Caco-2 (cell line): ENCODE data around the gene PRIM1. TPM values are rescaled to one million over a fixed set of nuclear protein-coding genes. Genes with fewer than 3 reads are reported as not detected.
A peak's percentile ranks its signal among the peaks of the same experiment; 100 is the strongest.
"Not testable (repeated sequence)": the region's sequence is repeated elsewhere in the genome, so short reads cannot be mapped to it uniquely, and the experiment has no call there.

ENCODE experiments used
- BruUV-seq: library from RNA; stranded (reverse); fragments of 400-500 nt; replicated peaks from 2 replicates; lab custom pipeline; 2021; lab: Mats Ljungman, UMichigan
- CTCF ChIA-PET: fragments of 300-600 bp; sonication (Branson Sonifier 250); formaldehyde crosslinking; loops from one replicate; lab custom pipeline; 2022; ENCODE audit warnings: antibody characterized with exemption; lab: Charles Lee
- POLR2A ChIA-PET: fragments of 300-600 bp; sonication (Branson Sonifier 250); formaldehyde crosslinking; loops from one replicate; lab custom pipeline; 2022; ENCODE audit warnings: antibody characterized with exemption; lab: Charles Lee
- DNase-seq, 2 experiments: peaks; one replicate each; pipeline versions ENCODE4 v3.0.0 to v3.0.0-alpha.2; 2020 to 2022
- H3K27me3 ChIP-seq: replicated peaks from 2 replicates; pipeline ENCODE4 v1.6.0; 2011; ENCODE audit warnings: low read length; ENCODE audit not compliant: control insufficient read depth, insufficient read depth
- H3K36me3 ChIP-seq: 2 replicates; pipeline ENCODE4 v1.5.1; 2011; ENCODE audit warnings: low read length; ENCODE audit not compliant: control insufficient read depth, insufficient read depth
- H3K4me1 ChIP-seq: fragments of 250-450 bp; sonication (Bioruptor Pico); 2 replicates; pipeline ENCODE4 v1.5.1; 2020; ENCODE audit warnings: mild to moderate bottlenecking
- H3K4me3 ChIP-seq: 2 replicates; pipeline ENCODE4 v1.5.1; 2011; ENCODE audit warnings: low read depth, mild to moderate bottlenecking, control low read depth, low read length
- H3K9me3 ChIP-seq: fragments of 250-450 bp; sonication (Bioruptor Pico); 2 replicates; pipeline ENCODE4 v1.5.1; 2020; ENCODE audit warnings: mild to moderate bottlenecking, moderate library complexity
- H3K27ac Mint-ChIP-seq: one replicate; pipeline ENCODE4 v1.8.0; 2022; ENCODE audit warnings: mixed read lengths; ENCODE audit not compliant: unreplicated experiment
- H3K27me3 Mint-ChIP-seq: one replicate; pipeline ENCODE4 v1.8.0; 2022; ENCODE audit warnings: mixed read lengths; ENCODE audit not compliant: insufficient read depth, unreplicated experiment
- H3K36me3 Mint-ChIP-seq: one replicate; pipeline ENCODE4 v1.8.0; 2022; ENCODE audit warnings: mild to moderate bottlenecking, mixed read lengths; ENCODE audit not compliant: insufficient read depth, unreplicated experiment
- H3K4me1 Mint-ChIP-seq: one replicate; pipeline ENCODE4 v1.8.0; 2022; ENCODE audit warnings: low read depth, mixed read lengths; ENCODE audit not compliant: unreplicated experiment
- H3K4me3 Mint-ChIP-seq: one replicate; pipeline ENCODE4 v1.8.0; 2022; ENCODE audit warnings: mild to moderate bottlenecking, moderate library complexity, mixed read lengths; ENCODE audit not compliant: unreplicated experiment
- H3K9me3 Mint-ChIP-seq: one replicate; pipeline ENCODE4 v1.8.0; 2022; ENCODE audit warnings: mixed read lengths; ENCODE audit not compliant: unreplicated experiment
- CTCF ChIP-seq, 2 experiments: fragments of 200-600 bp in 1 of 2; IDR thresholded peaks; 1 replicate in 1 of 2; 2 replicates in 1 of 2; pipeline versions ENCODE4 v1.5.1 to v1.8.0; 2011 to 2022; ENCODE audit warnings: antibody characterized with exemption in 1 of 2, control low read depth in 1 of 2, inconsistent platforms in 1 of 2, low read depth in 1 of 2, low read length in 1 of 2, mild to moderate bottlenecking in 1 of 2, moderate library complexity in 1 of 2; ENCODE audit not compliant: insufficient read depth in 1 of 2, severe bottlenecking in 1 of 2, unreplicated experiment in 1 of 2
- intact Hi-C: fragments of 100-400 bp; cut with micrococcal nuclease; formaldehyde crosslinking; loops from one replicate; pipeline ENCODE4 v1.10.0; 2022; ENCODE audit not compliant: unreplicated experiment
- total RNA-seq: library from RNA; stranded (reverse); gene quantifications from 2 replicates; pipeline ENCODE4 v1.2.3, GENCODE V29; 2022

The PRIM1 gene
- total RNA-seq, 1 experiment from 2014 or later: 38.0 TPM

- Histone ChIP-seq H3K4me1 (no peaks in the 10 kb centered on the region), H3K9me3 (no peaks in the 10 kb centered on the region), H3K36me3 (no peaks in the 10 kb centered on the region; the same call in 1 of the 2 replicates), H3K27me3 (no peaks in the 10 kb centered on the region), H3K4me3 (no peak overlapping the region)
- peaks cover 9% of the 10 kb centered on the region for H3K4me1 Mint-ChIP-seq
- DNase-seq: no peak
- CTCF ChIA-PET: no interaction called here
- H3K27me3 Mint-ChIP-seq: no peaks in the 10 kb centered on the region
- peaks cover 21% of the 10 kb centered on the region for H3K36me3 Mint-ChIP-seq
- intact Hi-C loops: no loop called here
- peak overlapping the region; percentile 96 for H3K4me3 Mint-ChIP-seq
- H3K9me3 Mint-ChIP-seq: no peaks in the 10 kb centered on the region
- no peak overlapping the region for H3K27ac Mint-ChIP-seq
- TF ChIP-seq CTCF (IDR thresholded peaks at IDR 0.05; ENCODE audit: insufficient read depth in 1 of 2, low read depth in 1 of 2, low read length in 1 of 2, severe bottlenecking in 1 of 2, unreplicated experiment in 1 of 2): no peak
- no TSS peak for BruUV-seq
- POLR2A ChIA-PET: no interaction called here
Observed at GRCh38 chr12:56749853-56750252, 2.3 kb downstream of the PRIM1 start.

GRCh38 chr12:56749359-56749758 is 2.8 kb downstream of the PRIM1 start:
- Histone ChIP-seq H3K4me1 (no peaks in the 10 kb centered on the region), H3K4me3 (no peak overlapping the region), H3K9me3 (no peaks in the 10 kb centered on the region), H3K27me3 (no peaks in the 10 kb centered on the region), H3K36me3 (no peaks in the 10 kb centered on the region; the same call in 1 of the 2 replicates)
- H3K9me3 Mint-ChIP-seq: no peaks in the 10 kb centered on the region
- ChIA-PET CTCF (no interaction called here), POLR2A (no interaction called here)
- no peak overlapping the region for H3K4me3 Mint-ChIP-seq
- no peak for DNase-seq
- no peaks in the 10 kb centered on the region for H3K27me3 Mint-ChIP-seq
- TF ChIP-seq CTCF (IDR thresholded peaks at IDR 0.05; ENCODE audit: insufficient read depth in 1 of 2, low read depth in 1 of 2, low read length in 1 of 2, severe bottlenecking in 1 of 2, unreplicated experiment in 1 of 2): no peak
- intact Hi-C loops: no loop called here
- H3K36me3 Mint-ChIP-seq: peaks cover 26% of the 10 kb centered on the region
- no peak overlapping the region for H3K27ac Mint-ChIP-seq
- H3K4me1 Mint-ChIP-seq: peaks cover 9% of the 10 kb centered on the region
- BruUV-seq: no TSS peak

GRCh38 chr12:56728139-56728861 is 23.8 kb downstream of the PRIM1 start:
- Histone ChIP-seq H3K27me3 (no peaks in the 10 kb centered on the region), H3K9me3 (no peaks in the 10 kb centered on the region), H3K4me3 (no peak overlapping the region), H3K4me1 (peaks cover 2% of the 10 kb centered on the region), H3K36me3 (no peaks in the 10 kb centered on the region)
- CTCF ChIA-PET: no interaction called here
- Mint-ChIP-seq H3K9me3 (no peaks in the 10 kb centered on the region), H3K27ac (no peak overlapping the region), H3K4me3 (no peak overlapping the region), H3K4me1 (peaks cover 8% of the 10 kb centered on the region), H3K36me3 (peaks cover 50% of the 10 kb centered on the region), H3K27me3 (no peaks in the 10 kb centered on the region)
- BruUV-seq: no TSS peak
- intact Hi-C loops: no loop called here
- POLR2A ChIA-PET: no interaction called here
- no peak for DNase-seq
- TF ChIP-seq CTCF (IDR thresholded peaks at IDR 0.05; ENCODE audit: insufficient read depth in 1 of 2, low read depth in 1 of 2, low read length in 1 of 2, severe bottlenecking in 1 of 2, unreplicated experiment in 1 of 2): no peak

GRCh38 chr12:56726196-56726675 is 25.9 kb downstream of the PRIM1 start:
- H3K4me3 Mint-ChIP-seq: peak overlapping the region; percentile 99
- peak overlapping the region; percentile 99 for H3K27ac Mint-ChIP-seq
- H3K27me3 ChIP-seq, CTCF ChIA-PET, H3K36me3 ChIP-seq, H3K27me3 Mint-ChIP-seq, BruUV-seq, intact Hi-C loops, H3K9me3 ChIP-seq, H3K9me3 Mint-ChIP-seq, DNase-seq: not testable (repeated sequence)
- peaks cover 20% of the 10 kb centered on the region for H3K4me1 Mint-ChIP-seq
- Histone ChIP-seq H3K4me1 (peaks cover 23% of the 10 kb centered on the region), H3K4me3 (peak overlapping the region; percentile 68)
- POLR2A ChIA-PET: interaction anchor here (0.7 to 1.8 kb wide), 4 partner anchors 38 to 733 kb away, joined by 3 to 51 read pairs (median 10); partner anchors contain the start of genes PTGES3 and STAT6
- H3K36me3 Mint-ChIP-seq: peaks cover 66% of the 10 kb centered on the region
